Mucosa of descending colon (tissue), 3 donors: ENCODE measurements around the gene CECR2. TPM values are rescaled to one million over a fixed set of nuclear protein-coding genes. Genes with fewer than 3 reads are reported as not detected.

Source experiments
- ATAC-seq: fragments of 200-7000 bp; cut with Tn5 transposase; one replicate; pipeline ENCODE4 v1.9.1; 2020; ENCODE audit warnings: mild to moderate bottlenecking, moderate library complexity
- DNase-seq, 3 donors: peaks; one replicate each; pipeline ENCODE4 v3.0.0-alpha.2; 2020
- H3K36me3 ChIP-seq: fragments of 200-600 bp; one replicate; pipeline ENCODE4 v1.8.0; 2021; ENCODE audit warnings: low read depth, mild to moderate bottlenecking
- H3K4me1 ChIP-seq: fragments of 200-600 bp; one replicate; pipeline ENCODE4 v1.8.0; 2021; ENCODE audit warnings: low read depth, mild to moderate bottlenecking
- H3K4me3 ChIP-seq: fragments of 200-600 bp; one replicate; pipeline ENCODE4 v1.8.0; 2021; ENCODE audit warnings: mild to moderate bottlenecking
- H3K9me3 ChIP-seq: fragments of 200-600 bp; one replicate; pipeline ENCODE4 v1.8.0; 2021; ENCODE audit warnings: mild to moderate bottlenecking
- CTCF ChIP-seq: fragments of 200-600 bp; IDR thresholded peaks from one replicate; pipeline ENCODE4 v1.8.0; 2022; ENCODE audit warnings: antibody characterized with exemption, mild to moderate bottlenecking
- intact Hi-C, 2 donors: fragments of 100-400 bp; cut with DNase I in 1 of 2; cut with micrococcal nuclease in 1 of 2; formaldehyde crosslinking; loops; one replicate each; pipeline versions ENCODE4 v1.11.0 to v1.11.1; 2022; cut with DNase I, micrococcal nuclease
- total RNA-seq, 3 donors: library from RNA; stranded (reverse); fragmentation: NEBNext Ultra II Directional in 2 of 3; extraction: Animal tissue kit (Norgen Biotek cat#: 25700) in 2 of 3; gene quantifications; one replicate each; pipeline versions ENCODE4 v1.2.1 to v1.2.4, GENCODE V29; 2021 to 2023
- donor health status: DM: no; HTN: no; CAD: no; lungs with moderate emphysema.
- donor health status: DM: no; HTN: no; CAD: no.
- donor health status: DM: no; HTN: yes; CAD: no.

CECR2 gene
- total RNA-seq, 3 donors from 2014 or later = 0.27 to 1.4 (median 0.29) TPM

- Histone ChIP-seq H3K9me3 (no peaks in the 10 kb centered on the region), H3K36me3 (peaks cover 4% of the 10 kb centered on the region), H3K4me1 (no peaks in the 10 kb centered on the region), H3K4me3 (no peak overlapping the region)
- intact Hi-C loops = no loop called here
- no peak for TF ChIP-seq CTCF
- ATAC-seq (no peak), DNase-seq (peak in 1 of 3 donors; percentile 25)
These were observed 220.6 kb downstream of the CECR2 start for GRCh38 chr22:17589810-17590375.

- Histone ChIP-seq H3K4me1 (no peaks in the 10 kb centered on the region), H3K4me3 (no peak overlapping the region), H3K9me3 (no peaks in the 10 kb centered on the region), H3K36me3 (peaks cover 4% of the 10 kb centered on the region)
- intact Hi-C loops = no loop called here
- no peak for ATAC-seq
- DNase-seq = peak in 2 of 3 donors; percentile 6 to 11
- no peak for TF ChIP-seq CTCF
These were observed 221.3 kb downstream of the CECR2 start for GRCh38 chr22:17590586-17590985.

GRCh38 chr22:17592201-17592600 is 222.9 kb downstream of the CECR2 start:
- Histone ChIP-seq H3K9me3 (no peaks in the 10 kb centered on the region), H3K4me3 (no peak overlapping the region), H3K36me3 (peaks cover 4% of the 10 kb centered on the region), H3K4me1 (no peaks in the 10 kb centered on the region)
- ATAC-seq (no peak), DNase-seq (peak in 1 of 3 donors; percentile 1)
- no peak for TF ChIP-seq CTCF
- intact Hi-C loops = no loop called here

GRCh38 chr22:17596226-17596625 is 227.0 kb downstream of the CECR2 start:
- DNase-seq = peak in 1 of 3 donors; percentile 5
- Histone ChIP-seq H3K36me3 (peaks cover 1% of the 10 kb centered on the region), H3K9me3 (no peaks in the 10 kb centered on the region), H3K4me3 (no peak overlapping the region), H3K4me1 (no peaks in the 10 kb centered on the region)
- intact Hi-C loops = no loop called here
- no peak for ATAC-seq
- TF ChIP-seq CTCF = no peak

GRCh38 chr22:17597217-17597616 is 228.0 kb downstream of the CECR2 start:
- ATAC-seq (no peak), DNase-seq (no peak)
- H3K36me3 ChIP-seq = no peaks in the 10 kb centered on the region
- H3K4me3 ChIP-seq = no peak overlapping the region
- no peaks in the 10 kb centered on the region for H3K4me1 ChIP-seq
- no peaks in the 10 kb centered on the region for H3K9me3 ChIP-seq
- TF ChIP-seq CTCF = no peak
- intact Hi-C loops = no loop called here

- no peak for DNase-seq
- TF ChIP-seq CTCF = no peak
- Histone ChIP-seq H3K4me3 (no peak overlapping the region), H3K9me3 (no peaks in the 10 kb centered on the region), H3K36me3 (no peaks in the 10 kb centered on the region), H3K4me1 (no peaks in the 10 kb centered on the region)
- ATAC-seq = no peak
- intact Hi-C loops = no loop called here
These were observed 229.1 kb downstream of the CECR2 start for GRCh38 chr22:17598318-17598717.
